Measurements from ENCODE around the gene ETS1. TPM values are rescaled to one million over a fixed set of nuclear protein-coding genes. Genes with fewer than 3 reads are reported as not detected.

ETS1 gene
- total and polyA plus RNA-seq, 2 experiments from 2014 or later, result 25.6 to 52.6 TPM

DNA sequence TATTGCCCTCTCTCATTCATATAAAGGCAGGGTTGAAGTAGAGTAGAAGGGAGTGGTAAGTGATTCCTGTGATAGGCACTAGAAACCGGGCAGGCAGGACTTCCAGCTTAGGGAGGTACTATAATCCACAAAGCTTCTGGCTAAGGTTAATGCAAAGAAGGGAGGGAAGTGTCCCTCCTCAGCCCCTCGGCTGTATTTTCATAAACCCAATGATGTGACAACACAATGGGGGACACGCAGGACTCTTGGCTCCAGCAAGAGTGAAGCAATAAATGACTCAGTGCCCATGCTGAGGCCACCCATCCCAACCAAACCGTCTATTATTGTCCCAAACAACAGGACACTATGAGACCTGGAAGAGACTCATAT, 90.7 kb downstream of the ETS1 start:
- Histone ChIP-seq H3K4me3 (no peak overlapping the region), H3K27ac (ENCODE audit: low read depth) (no peak overlapping the region), H4K20me1 (replicated peaks; ENCODE audit: insufficient read depth) (peaks cover 12% of the 10 kb centered on the region; the same call in 1 of the 2 replicates), H3K36me3 (ENCODE audit: insufficient read depth) (no peaks in the 10 kb centered on the region), H3K4me2 (no peak overlapping the region; the same call in 1 of the 2 replicates), H2AFZ (no peak overlapping the region), H3K9me2 (ENCODE audit: insufficient read depth) (0 out of 2 replicates have a peak, but pooled peaks cover 4% of the 10 kb centered on the region), H3K4me1 (ENCODE audit: insufficient read depth) (peaks cover 28% of the 10 kb centered on the region; the same call in 1 of the 2 replicates), H3K79me2 (replicated peaks; ENCODE audit: insufficient read depth) (peaks cover 76% of the 10 kb centered on the region), H3K27me3 (ENCODE audit: insufficient read depth) (no peaks in the 10 kb centered on the region), H3F3A (replicated peaks; ENCODE audit: low read depth) (no peaks in the 10 kb centered on the region)
- no peak for DNase-seq (ENCODE audit: low spot score)
- Mint-ChIP-seq H3K4me3 (no peak overlapping the region), H3K27me3 (ENCODE audit: insufficient read depth, low read depth, poor library complexity) (no peaks in the 10 kb centered on the region), H3K27ac (no peak overlapping the region), H3K9me3 (peaks cover under 1% of the 10 kb centered on the region; the same call in 1 of the 3 replicates), H3K4me1 (peaks cover 29% of the 10 kb centered on the region), H3K36me3 (ENCODE audit: low read depth) (peaks cover 1% of the 10 kb centered on the region; the same call in 1 of the 3 replicates)
- ATAC-seq, result no peak
- TF ChIP-seq EZH2phosphoT487 (IDR thresholded peaks at IDR 0.05; ENCODE audit: unreplicated experiment) (no peak), POLR2AphosphoS5 (IDR thresholded peaks at IDR 0.05; ENCODE audit: low read depth) (no peak), ZNF331 (CRISPR knock-in tag; IDR thresholded peaks at IDR 0.05; ENCODE audit: low read depth) (no peak), NANOG (IDR thresholded peaks at IDR 0.05; ENCODE audit: borderline replicate concordance) (no peak), STAT1 (IDR thresholded peaks at IDR 0.05; ENCODE audit: unreplicated experiment) (no peak), EZH2 (IDR thresholded peaks at IDR 0.05; ENCODE audit: low read depth, unreplicated experiment) (no peak), JUNB (IDR thresholded peaks at IDR 0.05; ENCODE audit: unreplicated experiment) (no peak), CREB1 (CRISPR knock-in tag; IDR thresholded peaks at IDR 0.05; ENCODE audit: low read depth) (no peak), ZNF114 (CRISPR knock-in tag; IDR thresholded peaks at IDR 0.05) (no peak)
- TF ChIP-seq, protein P1, sequence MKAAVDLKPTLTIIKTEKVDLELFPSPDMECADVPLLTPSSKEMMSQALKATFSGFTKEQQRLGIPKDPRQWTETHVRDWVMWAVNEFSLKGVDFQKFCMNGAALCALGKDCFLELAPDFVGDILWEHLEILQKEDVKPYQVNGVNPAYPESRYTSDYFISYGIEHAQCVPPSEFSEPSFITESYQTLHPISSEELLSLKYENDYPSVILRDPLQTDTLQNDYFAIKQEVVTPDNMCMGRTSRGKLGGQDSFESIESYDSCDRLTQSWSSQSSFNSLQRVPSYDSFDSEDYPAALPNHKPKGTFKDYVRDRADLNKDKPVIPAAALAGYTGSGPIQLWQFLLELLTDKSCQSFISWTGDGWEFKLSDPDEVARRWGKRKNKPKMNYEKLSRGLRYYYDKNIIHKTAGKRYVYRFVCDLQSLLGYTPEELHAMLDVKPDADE (IDR thresholded peaks at IDR 0.05), result no peak
- TF ChIP-seq, protein P2, sequence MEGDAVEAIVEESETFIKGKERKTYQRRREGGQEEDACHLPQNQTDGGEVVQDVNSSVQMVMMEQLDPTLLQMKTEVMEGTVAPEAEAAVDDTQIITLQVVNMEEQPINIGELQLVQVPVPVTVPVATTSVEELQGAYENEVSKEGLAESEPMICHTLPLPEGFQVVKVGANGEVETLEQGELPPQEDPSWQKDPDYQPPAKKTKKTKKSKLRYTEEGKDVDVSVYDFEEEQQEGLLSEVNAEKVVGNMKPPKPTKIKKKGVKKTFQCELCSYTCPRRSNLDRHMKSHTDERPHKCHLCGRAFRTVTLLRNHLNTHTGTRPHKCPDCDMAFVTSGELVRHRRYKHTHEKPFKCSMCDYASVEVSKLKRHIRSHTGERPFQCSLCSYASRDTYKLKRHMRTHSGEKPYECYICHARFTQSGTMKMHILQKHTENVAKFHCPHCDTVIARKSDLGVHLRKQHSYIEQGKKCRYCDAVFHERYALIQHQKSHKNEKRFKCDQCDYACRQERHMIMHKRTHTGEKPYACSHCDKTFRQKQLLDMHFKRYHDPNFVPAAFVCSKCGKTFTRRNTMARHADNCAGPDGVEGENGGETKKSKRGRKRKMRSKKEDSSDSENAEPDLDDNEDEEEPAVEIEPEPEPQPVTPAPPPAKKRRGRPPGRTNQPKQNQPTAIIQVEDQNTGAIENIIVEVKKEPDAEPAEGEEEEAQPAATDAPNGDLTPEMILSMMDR (conservative IDR thresholded peaks at IDR 0.05; ENCODE audit: low read depth in 2 of 2), result no peak
- TF ChIP-seq, protein P3, sequence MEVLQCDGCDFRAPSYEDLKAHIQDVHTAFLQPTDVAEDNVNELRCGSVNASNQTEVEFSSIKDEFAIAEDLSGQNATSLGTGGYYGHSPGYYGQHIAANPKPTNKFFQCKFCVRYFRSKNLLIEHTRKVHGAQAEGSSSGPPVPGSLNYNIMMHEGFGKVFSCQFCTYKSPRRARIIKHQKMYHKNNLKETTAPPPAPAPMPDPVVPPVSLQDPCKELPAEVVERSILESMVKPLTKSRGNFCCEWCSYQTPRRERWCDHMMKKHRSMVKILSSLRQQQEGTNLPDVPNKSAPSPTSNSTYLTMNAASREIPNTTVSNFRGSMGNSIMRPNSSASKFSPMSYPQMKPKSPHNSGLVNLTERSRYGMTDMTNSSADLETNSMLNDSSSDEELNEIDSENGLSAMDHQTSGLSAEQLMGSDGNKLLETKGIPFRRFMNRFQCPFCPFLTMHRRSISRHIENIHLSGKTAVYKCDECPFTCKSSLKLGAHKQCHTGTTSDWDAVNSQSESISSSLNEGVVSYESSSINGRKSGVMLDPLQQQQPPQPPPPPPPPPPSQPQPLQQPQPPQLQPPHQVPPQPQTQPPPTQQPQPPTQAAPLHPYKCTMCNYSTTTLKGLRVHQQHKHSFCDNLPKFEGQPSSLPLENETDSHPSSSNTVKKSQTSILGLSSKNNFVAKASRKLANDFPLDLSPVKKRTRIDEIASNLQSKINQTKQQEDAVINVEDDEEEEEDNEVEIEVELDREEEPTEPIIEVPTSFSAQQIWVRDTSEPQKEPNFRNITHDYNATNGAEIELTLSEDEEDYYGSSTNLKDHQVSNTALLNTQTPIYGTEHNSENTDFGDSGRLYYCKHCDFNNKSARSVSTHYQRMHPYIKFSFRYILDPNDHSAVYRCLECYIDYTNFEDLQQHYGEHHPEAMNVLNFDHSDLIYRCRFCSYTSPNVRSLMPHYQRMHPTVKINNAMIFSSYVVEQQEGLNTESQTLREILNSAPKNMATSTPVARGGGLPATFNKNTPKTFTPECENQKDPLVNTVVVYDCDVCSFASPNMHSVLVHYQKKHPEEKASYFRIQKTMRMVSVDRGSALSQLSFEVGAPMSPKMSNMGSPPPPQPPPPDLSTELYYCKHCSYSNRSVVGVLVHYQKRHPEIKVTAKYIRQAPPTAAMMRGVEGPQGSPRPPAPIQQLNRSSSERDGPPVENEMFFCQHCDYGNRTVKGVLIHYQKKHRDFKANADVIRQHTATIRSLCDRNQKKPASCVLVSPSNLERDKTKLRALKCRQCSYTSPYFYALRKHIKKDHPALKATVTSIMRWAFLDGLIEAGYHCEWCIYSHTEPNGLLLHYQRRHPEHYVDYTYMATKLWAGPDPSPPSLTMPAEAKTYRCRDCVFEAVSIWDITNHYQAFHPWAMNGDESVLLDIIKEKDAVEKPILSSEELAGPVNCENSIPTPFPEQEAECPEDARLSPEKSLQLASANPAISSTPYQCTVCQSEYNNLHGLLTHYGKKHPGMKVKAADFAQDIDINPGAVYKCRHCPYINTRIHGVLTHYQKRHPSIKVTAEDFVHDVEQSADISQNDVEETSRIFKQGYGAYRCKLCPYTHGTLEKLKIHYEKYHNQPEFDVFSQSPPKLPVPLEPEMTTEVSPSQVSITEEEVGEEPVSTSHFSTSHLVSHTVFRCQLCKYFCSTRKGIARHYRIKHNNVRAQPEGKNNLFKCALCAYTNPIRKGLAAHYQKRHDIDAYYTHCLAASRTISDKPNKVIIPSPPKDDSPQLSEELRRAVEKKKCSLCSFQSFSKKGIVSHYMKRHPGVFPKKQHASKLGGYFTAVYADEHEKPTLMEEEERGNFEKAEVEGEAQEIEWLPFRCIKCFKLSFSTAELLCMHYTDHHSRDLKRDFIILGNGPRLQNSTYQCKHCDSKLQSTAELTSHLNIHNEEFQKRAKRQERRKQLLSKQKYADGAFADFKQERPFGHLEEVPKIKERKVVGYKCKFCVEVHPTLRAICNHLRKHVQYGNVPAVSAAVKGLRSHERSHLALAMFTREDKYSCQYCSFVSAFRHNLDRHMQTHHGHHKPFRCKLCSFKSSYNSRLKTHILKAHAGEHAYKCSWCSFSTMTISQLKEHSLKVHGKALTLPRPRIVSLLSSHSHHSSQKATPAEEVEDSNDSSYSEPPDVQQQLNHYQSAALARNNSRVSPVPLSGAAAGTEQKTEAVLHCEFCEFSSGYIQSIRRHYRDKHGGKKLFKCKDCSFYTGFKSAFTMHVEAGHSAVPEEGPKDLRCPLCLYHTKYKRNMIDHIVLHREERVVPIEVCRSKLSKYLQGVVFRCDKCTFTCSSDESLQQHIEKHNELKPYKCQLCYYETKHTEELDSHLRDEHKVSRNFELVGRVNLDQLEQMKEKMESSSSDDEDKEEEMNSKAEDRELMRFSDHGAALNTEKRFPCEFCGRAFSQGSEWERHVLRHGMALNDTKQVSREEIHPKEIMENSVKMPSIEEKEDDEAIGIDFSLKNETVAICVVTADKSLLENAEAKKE (CRISPR knock-in tag; IDR thresholded peaks at IDR 0.05), result no peak
- TF ChIP-seq, protein P4, sequence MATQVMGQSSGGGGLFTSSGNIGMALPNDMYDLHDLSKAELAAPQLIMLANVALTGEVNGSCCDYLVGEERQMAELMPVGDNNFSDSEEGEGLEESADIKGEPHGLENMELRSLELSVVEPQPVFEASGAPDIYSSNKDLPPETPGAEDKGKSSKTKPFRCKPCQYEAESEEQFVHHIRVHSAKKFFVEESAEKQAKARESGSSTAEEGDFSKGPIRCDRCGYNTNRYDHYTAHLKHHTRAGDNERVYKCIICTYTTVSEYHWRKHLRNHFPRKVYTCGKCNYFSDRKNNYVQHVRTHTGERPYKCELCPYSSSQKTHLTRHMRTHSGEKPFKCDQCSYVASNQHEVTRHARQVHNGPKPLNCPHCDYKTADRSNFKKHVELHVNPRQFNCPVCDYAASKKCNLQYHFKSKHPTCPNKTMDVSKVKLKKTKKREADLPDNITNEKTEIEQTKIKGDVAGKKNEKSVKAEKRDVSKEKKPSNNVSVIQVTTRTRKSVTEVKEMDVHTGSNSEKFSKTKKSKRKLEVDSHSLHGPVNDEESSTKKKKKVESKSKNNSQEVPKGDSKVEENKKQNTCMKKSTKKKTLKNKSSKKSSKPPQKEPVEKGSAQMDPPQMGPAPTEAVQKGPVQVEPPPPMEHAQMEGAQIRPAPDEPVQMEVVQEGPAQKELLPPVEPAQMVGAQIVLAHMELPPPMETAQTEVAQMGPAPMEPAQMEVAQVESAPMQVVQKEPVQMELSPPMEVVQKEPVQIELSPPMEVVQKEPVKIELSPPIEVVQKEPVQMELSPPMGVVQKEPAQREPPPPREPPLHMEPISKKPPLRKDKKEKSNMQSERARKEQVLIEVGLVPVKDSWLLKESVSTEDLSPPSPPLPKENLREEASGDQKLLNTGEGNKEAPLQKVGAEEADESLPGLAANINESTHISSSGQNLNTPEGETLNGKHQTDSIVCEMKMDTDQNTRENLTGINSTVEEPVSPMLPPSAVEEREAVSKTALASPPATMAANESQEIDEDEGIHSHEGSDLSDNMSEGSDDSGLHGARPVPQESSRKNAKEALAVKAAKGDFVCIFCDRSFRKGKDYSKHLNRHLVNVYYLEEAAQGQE (IDR thresholded peaks at IDR 0.05; ENCODE audit: unreplicated experiment), result no peak
